SK-N-SH treated with all-trans-retinoic acid at 6 μM for 48 hours (cell line): ENCODE results near the gene TSC2.

Experiments
- ATAC-seq: fragments of 200-7000 bp; cut with Tn5 transposase; 3 replicates; pipeline ENCODE4 v1.9.1; 2020; ENCODE audit warnings: mild to moderate bottlenecking, moderate library complexity
- ARNTL ChIP-seq: fragments of 450-650 bp; formaldehyde crosslinking; IDR thresholded peaks from 2 replicates; pipeline ENCODE4 v1.5.0; 2020; ENCODE audit warnings: low read depth, mild to moderate bottlenecking, moderate library complexity, borderline replicate concordance
- BACH2 ChIP-seq: fragments of 250-450 bp; sonication (Bioruptor Pico); IDR thresholded peaks from 2 replicates; pipeline ENCODE4 v1.9.0; 2021; ENCODE audit warnings: mild to moderate bottlenecking, borderline replicate concordance
- CSDC2 ChIP-seq: fragments of 250-450 bp; sonication (Bioruptor Pico); IDR thresholded peaks from 2 replicates; pipeline ENCODE4 v1.5.0; 2020; ENCODE audit warnings: mild to moderate bottlenecking, moderate library complexity
- GLIS3 ChIP-seq: fragments of 250-450 bp; sonication (Bioruptor Pico); IDR thresholded peaks from 2 replicates; pipeline ENCODE4 v1.5.0; 2020; ENCODE audit warnings: mild to moderate bottlenecking, moderate library complexity
- ISL1 ChIP-seq: fragments of 250-450 bp; sonication (Bioruptor Pico); IDR thresholded peaks from 2 replicates; pipeline ENCODE4 v2.1.2; 2022; ENCODE audit warnings: mild to moderate bottlenecking, moderate library complexity
- OSR1 ChIP-seq: fragments of 250-450 bp; sonication (Bioruptor Pico); IDR thresholded peaks from 2 replicates; pipeline ENCODE4 v1.8.0; 2022; ENCODE audit warnings: moderate library complexity, mild to moderate bottlenecking, inconsistent platforms
- RARB ChIP-seq: fragments of 250-450 bp; sonication (Bioruptor Pico); IDR thresholded peaks from 2 replicates; pipeline ENCODE4 v1.8.0; 2021; ENCODE audit warnings: mild to moderate bottlenecking, moderate library complexity
- SNAI2 ChIP-seq: fragments of 250-450 bp; sonication (Bioruptor Pico); IDR thresholded peaks from 2 replicates; pipeline ENCODE4 v1.5.0; 2020; ENCODE audit warnings: mild to moderate bottlenecking, moderate library complexity
- TOX ChIP-seq: fragments of 250-450 bp; sonication (Bioruptor Pico); IDR thresholded peaks from 2 replicates; pipeline ENCODE4 v1.8.0; 2021; ENCODE audit warnings: mild to moderate bottlenecking, moderate library complexity, borderline replicate concordance
- TSHZ2 ChIP-seq: fragments of 250-450 bp; sonication (Bioruptor Pico); IDR thresholded peaks from 2 replicates; pipeline ENCODE4 v1.5.0; 2020; ENCODE audit warnings: mild to moderate bottlenecking, moderate library complexity
- ZC3H10 ChIP-seq: fragments of 250-450 bp; sonication (Bioruptor Pico); IDR thresholded peaks from 2 replicates; pipeline ENCODE4 v1.5.1; 2021; ENCODE audit warnings: mild to moderate bottlenecking, moderate library complexity
- ZFP3 ChIP-seq: fragments of 250-450 bp; sonication (Bioruptor Pico); IDR thresholded peaks from 2 replicates; pipeline ENCODE4 v1.5.0; 2020; ENCODE audit warnings: mild to moderate bottlenecking, moderate library complexity
- ZFP30 ChIP-seq: fragments of 450-650 bp; formaldehyde crosslinking; IDR thresholded peaks from 2 replicates; pipeline ENCODE4 v1.5.0; 2022; ENCODE audit warnings: mild to moderate bottlenecking, moderate library complexity
- ZNF565 ChIP-seq: fragments of 450-650 bp; formaldehyde crosslinking; conservative IDR thresholded peaks from 2 replicates; pipeline ENCODE4 v1.5.0; 2020; ENCODE audit warnings: low read depth, mild to moderate bottlenecking, moderate library complexity
- ZNF70 ChIP-seq: fragments of 450-650 bp; formaldehyde crosslinking; IDR thresholded peaks from 2 replicates; pipeline ENCODE4 v1.5.0; 2020; ENCODE audit warnings: mild to moderate bottlenecking, moderate library complexity
- ZNF8 ChIP-seq: fragments of 450-650 bp; formaldehyde crosslinking; IDR thresholded peaks from 2 replicates; pipeline ENCODE4 v1.5.0; 2020; ENCODE audit warnings: mild to moderate bottlenecking, moderate library complexity
- TF ChIP-seq, protein P1 (sequence below): fragments of 250-450 bp; sonication (Bioruptor Pico); IDR thresholded peaks from 2 replicates; pipeline ENCODE4 v1.8.0; 2020; ENCODE audit warnings: mild to moderate bottlenecking, moderate library complexity, borderline replicate concordance
- TF ChIP-seq, protein P2 (sequence below): fragments of 250-450 bp; sonication (Bioruptor Pico); IDR thresholded peaks from 2 replicates; pipeline ENCODE4 v1.5.1; 2020; ENCODE audit warnings: low read depth, mild to moderate bottlenecking, moderate library complexity
- TF ChIP-seq, protein P3 (sequence below): fragments of 250-450 bp; sonication (Bioruptor Pico); IDR thresholded peaks from 2 replicates; pipeline ENCODE4 v1.8.0; 2021; ENCODE audit warnings: low read depth, mild to moderate bottlenecking, moderate library complexity, borderline replicate concordance

TSC2 gene

GRCh38 chr16:2027024-2028010 lies 20.5 kb upstream of the TSC2 start (continued):
- TF ChIP-seq ZC3H10 (CRISPR knock-in tag), result no peak

GRCh38 chr16:2028146-2028545 lies 19.6 kb upstream of the TSC2 start:
- TF ChIP-seq CSDC2 (CRISPR knock-in tag), result no peak
- no peak for TF ChIP-seq ISL1 (CRISPR knock-in tag)
- no peak for TF ChIP-seq SNAI2 (CRISPR knock-in tag)
- TF ChIP-seq ZFP30, result no peak
- no peak for TF ChIP-seq ZNF8 (CRISPR knock-in tag)
- TF ChIP-seq GLIS3 (CRISPR knock-in tag), result no peak
- no peak for TF ChIP-seq ARNTL (CRISPR knock-in tag)
- TF ChIP-seq TOX (CRISPR knock-in tag), result no peak
- no peak for TF ChIP-seq BACH2 (CRISPR knock-in tag)
- no peak for TF ChIP-seq ZNF565 (CRISPR knock-in tag)
- TF ChIP-seq, protein P1, sequence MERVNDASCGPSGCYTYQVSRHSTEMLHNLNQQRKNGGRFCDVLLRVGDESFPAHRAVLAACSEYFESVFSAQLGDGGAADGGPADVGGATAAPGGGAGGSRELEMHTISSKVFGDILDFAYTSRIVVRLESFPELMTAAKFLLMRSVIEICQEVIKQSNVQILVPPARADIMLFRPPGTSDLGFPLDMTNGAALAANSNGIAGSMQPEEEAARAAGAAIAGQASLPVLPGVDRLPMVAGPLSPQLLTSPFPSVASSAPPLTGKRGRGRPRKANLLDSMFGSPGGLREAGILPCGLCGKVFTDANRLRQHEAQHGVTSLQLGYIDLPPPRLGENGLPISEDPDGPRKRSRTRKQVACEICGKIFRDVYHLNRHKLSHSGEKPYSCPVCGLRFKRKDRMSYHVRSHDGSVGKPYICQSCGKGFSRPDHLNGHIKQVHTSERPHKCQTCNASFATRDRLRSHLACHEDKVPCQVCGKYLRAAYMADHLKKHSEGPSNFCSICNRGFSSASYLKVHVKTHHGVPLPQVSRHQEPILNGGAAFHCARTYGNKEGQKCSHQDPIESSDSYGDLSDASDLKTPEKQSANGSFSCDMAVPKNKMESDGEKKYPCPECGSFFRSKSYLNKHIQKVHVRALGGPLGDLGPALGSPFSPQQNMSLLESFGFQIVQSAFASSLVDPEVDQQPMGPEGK (CRISPR knock-in tag), result no peak
- TF ChIP-seq ZC3H10 (CRISPR knock-in tag), result no peak
- no peak for TF ChIP-seq RARB
- TF ChIP-seq OSR1 (CRISPR knock-in tag), result no peak
- TF ChIP-seq TSHZ2 (CRISPR knock-in tag), result no peak
- TF ChIP-seq, all 23 proteins: peak for 0
- no peak for ATAC-seq

DNA sequence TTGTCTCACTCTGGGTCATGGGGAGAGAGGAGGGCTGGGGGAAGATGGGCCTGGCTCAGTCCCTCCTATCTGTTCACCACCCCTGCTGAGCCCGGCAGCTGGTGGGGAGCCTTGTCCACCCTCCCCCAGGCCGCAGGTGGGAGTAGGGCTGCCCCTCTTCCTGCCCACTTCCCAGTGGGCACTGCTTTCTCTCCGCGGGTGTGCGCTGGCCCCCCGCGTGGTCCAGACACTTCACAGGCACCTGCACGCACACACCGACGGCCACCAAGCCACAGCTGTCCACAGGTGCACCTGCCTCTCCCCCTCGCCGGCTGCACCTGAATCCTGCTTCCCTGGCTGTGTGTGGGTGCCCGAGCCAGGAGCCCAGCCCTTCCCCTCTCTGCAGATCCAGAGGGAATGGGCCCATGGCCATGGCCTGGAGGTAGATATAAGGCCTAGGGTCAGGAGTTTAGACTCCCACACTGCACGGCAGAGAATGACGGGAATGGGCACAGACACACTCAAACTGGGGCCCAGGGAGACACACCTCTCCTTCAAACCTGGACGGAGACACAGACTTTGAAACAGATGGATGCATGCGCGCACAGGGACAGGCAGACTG lies 19.1 kb upstream of the TSC2 start:
- TF ChIP-seq SNAI2 (CRISPR knock-in tag) (no peak), ZNF8 (CRISPR knock-in tag) (no peak), ISL1 (CRISPR knock-in tag) (no peak), ZFP3 (no peak), TOX (CRISPR knock-in tag) (no peak), ZNF70 (no peak), CSDC2 (CRISPR knock-in tag) (no peak)
- TF ChIP-seq, protein P2, sequence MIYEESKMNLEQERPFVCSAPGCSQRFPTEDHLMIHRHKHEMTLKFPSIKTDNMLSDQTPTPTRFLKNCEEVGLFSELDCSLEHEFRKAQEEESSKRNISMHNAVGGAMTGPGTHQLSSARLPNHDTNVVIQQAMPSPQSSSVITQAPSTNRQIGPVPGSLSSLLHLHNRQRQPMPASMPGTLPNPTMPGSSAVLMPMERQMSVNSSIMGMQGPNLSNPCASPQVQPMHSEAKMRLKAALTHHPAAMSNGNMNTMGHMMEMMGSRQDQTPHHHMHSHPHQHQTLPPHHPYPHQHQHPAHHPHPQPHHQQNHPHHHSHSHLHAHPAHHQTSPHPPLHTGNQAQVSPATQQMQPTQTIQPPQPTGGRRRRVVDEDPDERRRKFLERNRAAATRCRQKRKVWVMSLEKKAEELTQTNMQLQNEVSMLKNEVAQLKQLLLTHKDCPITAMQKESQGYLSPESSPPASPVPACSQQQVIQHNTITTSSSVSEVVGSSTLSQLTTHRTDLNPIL (CRISPR knock-in tag), result no peak
- ATAC-seq, result no peak

DNA sequence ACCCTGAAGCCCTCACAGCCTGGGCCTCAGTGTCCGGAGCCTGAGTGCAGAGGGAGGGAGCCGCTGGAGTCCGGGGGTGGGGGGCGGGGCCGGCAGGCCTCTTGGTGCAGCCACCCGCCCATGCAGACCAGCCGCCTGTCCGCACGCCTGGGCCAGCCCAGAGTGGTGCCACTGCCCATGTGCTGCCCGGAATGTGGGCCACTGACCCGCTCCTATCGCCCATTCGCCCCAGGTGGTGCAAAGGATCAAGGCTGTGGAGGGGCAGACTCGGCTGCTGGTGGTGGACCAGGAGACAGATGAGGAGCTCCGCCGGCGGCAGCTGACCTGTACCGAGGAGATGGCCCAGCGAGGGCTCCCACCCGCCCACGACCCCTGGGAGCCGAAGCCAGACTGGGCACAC lies 18.4 kb upstream of the TSC2 start:
- no peak for ATAC-seq
- no peak for TF ChIP-seq OSR1 (CRISPR knock-in tag)
- no peak for TF ChIP-seq ZFP3
- TF ChIP-seq TSHZ2 (CRISPR knock-in tag), result no peak
- TF ChIP-seq SNAI2 (CRISPR knock-in tag), result no peak
- no peak for TF ChIP-seq BACH2 (CRISPR knock-in tag)
- TF ChIP-seq, protein P2 (CRISPR knock-in tag), result no peak
- TF ChIP-seq ZNF70, result no peak
- no peak for TF ChIP-seq RARB
- TF ChIP-seq, protein P1 (CRISPR knock-in tag), result no peak
- TF ChIP-seq, protein P3, sequence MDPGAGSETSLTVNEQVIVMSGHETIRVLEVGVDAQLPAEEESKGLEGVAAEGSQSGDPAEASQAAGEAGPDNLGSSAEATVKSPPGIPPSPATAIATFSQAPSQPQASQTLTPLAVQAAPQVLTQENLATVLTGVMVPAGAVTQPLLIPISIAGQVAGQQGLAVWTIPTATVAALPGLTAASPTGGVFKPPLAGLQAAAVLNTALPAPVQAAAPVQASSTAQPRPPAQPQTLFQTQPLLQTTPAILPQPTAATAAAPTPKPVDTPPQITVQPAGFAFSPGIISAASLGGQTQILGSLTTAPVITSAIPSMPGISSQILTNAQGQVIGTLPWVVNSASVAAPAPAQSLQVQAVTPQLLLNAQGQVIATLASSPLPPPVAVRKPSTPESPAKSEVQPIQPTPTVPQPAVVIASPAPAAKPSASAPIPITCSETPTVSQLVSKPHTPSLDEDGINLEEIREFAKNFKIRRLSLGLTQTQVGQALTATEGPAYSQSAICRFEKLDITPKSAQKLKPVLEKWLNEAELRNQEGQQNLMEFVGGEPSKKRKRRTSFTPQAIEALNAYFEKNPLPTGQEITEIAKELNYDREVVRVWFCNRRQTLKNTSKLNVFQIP (CRISPR knock-in tag), result no peak
- no peak for TF ChIP-seq ZFP30
